ENCODE data around the gene NDUFS2. TPM values are rescaled to one million over a fixed set of nuclear protein-coding genes. Genes with fewer than 3 reads are reported as not detected.

Gene NDUFS2
- total and polyA plus RNA-seq, 9 of the 15 experiments (the other 6 are each of a cell fraction or from before 2014, with no cell fraction given): 70.0 to 176 (median 141) TPM

DNA sequence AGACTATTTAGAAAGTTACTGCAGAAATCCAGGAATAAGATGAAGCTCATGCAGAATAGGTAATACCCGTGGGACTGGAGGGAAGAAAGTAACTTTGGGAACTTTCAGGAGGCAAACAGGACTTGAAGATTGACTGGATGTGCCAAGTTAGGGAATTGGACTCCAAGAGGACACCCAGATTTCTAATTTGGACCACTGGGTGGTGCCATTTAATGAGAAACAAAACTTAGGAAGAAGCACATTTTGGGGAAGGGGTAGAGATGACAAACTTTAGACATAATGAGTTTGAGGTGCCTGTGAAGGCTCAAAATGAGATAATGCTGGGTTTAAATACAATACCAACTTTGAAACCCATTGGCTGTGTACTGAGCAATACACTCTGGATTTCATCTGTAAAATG is 21.5 kb upstream of the NDUFS2 start (continued):
- TF ChIP-seq, protein P1, sequence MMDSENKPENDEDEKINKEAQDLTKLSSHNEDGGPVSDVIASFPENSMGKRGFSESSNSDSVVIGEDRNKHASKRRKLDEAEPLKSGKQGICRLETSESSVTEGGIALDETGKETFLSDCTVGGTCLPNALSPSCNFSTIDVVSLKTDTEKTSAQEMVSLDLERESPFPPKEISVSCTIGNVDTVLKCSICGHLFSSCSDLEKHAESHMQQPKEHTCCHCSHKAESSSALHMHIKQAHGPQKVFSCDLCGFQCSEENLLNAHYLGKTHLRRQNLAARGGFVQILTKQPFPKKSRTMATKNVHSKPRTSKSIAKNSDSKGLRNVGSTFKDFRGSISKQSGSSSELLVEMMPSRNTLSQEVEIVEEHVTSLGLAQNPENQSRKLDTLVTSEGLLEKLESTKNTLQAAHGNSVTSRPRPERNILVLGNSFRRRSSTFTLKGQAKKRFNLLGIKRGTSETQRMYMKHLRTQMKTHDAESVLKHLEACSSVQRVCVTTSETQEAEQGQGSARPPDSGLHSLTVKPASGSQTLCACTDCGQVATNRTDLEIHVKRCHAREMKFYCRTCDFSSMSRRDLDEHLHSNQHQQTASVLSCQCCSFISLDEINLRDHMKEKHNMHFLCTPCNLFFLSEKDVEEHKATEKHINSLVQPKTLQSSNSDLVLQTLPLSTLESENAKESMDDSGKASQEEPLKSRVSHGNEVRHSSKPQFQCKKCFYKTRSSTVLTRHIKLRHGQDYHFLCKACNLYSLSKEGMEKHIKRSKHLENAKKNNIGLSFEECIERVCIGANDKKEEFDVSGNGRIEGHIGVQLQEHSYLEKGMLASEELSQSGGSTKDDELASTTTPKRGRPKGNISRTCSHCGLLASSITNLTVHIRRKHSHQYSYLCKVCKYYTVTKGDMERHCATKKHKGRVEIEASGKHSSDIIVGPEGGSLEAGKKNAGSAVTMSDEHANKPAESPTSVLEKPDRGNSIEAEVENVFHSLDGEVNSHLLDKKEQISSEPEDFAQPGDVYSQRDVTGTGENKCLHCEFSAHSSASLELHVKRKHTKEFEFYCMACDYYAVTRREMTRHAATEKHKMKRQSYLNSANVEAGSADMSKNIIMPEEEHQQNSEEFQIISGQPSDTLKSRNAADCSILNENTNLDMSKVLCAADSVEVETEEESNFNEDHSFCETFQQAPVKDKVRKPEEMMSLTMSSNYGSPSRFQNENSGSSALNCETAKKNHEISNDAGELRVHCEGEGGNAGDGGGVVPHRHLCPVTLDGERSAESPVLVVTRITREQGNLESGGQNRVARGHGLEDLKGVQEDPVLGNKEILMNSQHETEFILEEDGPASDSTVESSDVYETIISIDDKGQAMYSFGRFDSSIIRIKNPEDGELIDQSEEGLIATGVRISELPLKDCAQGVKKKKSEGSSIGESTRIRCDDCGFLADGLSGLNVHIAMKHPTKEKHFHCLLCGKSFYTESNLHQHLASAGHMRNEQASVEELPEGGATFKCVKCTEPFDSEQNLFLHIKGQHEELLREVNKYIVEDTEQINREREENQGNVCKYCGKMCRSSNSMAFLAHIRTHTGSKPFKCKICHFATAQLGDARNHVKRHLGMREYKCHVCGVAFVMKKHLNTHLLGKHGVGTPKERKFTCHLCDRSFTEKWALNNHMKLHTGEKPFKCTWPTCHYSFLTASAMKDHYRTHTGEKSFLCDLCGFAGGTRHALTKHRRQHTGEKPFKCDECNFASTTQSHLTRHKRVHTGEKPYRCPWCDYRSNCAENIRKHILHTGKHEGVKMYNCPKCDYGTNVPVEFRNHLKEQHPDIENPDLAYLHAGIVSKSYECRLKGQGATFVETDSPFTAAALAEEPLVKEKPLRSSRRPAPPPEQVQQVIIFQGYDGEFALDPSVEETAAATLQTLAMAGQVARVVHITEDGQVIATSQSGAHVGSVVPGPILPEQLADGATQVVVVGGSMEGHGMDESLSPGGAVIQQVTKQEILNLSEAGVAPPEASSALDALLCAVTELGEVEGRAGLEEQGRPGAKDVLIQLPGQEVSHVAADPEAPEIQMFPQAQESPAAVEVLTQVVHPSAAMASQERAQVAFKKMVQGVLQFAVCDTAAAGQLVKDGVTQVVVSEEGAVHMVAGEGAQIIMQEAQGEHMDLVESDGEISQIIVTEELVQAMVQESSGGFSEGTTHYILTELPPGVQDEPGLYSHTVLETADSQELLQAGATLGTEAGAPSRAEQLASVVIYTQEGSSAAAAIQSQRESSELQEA (IDR thresholded peaks at IDR 0.05; ENCODE audit: low read depth): no peak
- no peak for TF ChIP-seq ZNF436 (CRISPR knock-in tag; IDR thresholded peaks at IDR 0.05)
